Neural cell (in vitro differentiated cells): Measurements from ENCODE around the gene PTCH1. TPM values are rescaled to one million over a fixed set of nuclear protein-coding genes. Genes with fewer than 3 reads are reported as not detected.

ENCODE experiments used
- H2AFZ ChIP-seq: fragments of 200-600, 300-800 bp; sonication (generic), shearing (Covaris generic); 2 replicates; pipeline ENCODE4 v1.6.0; 2014; ENCODE audit warnings: low read depth, mild to moderate bottlenecking, antibody characterized with exemption, low read length, moderate library complexity
- H3F3A ChIP-seq: fragments of 200-600 bp; shearing (Covaris generic); 2 replicates; pipeline ENCODE4 v1.6.1; 2016; ENCODE audit warnings: mild to moderate bottlenecking, moderate library complexity, mixed read lengths, antibody characterized with exemption, low read length; ENCODE audit not compliant: insufficient read depth, poor library complexity, severe bottlenecking
- H3K27ac ChIP-seq: fragments of 200-600, 300-800 bp; sonication (generic), shearing (Covaris generic); 2 replicates; pipeline ENCODE4 v1.5.1; 2014; ENCODE audit warnings: mild to moderate bottlenecking, low read length, moderate library complexity
- H3K27me3 ChIP-seq: fragments of 300-800, 200-600 bp; sonication (generic), shearing (Covaris generic); 2 replicates; pipeline ENCODE4 v1.6.0; 2014; ENCODE audit warnings: mild to moderate bottlenecking, low read depth, low read length, moderate library complexity; ENCODE audit not compliant: insufficient read depth
- H3K36me3 ChIP-seq: fragments of 300-800, 200-600 bp; sonication (generic), shearing (Covaris generic); 2 replicates; pipeline ENCODE4 v1.5.1; 2014; ENCODE audit warnings: mild to moderate bottlenecking, antibody characterized with exemption, low read length, moderate library complexity; ENCODE audit not compliant: insufficient read depth
- H3K4me2 ChIP-seq: fragments of 300-800, 200-600 bp; sonication (generic), shearing (Covaris generic); 2 replicates; pipeline ENCODE4 v1.6.0; 2014; ENCODE audit warnings: mild to moderate bottlenecking, low read length
- H3K4me3 ChIP-seq: fragments of 300-800, 200-600 bp; sonication (generic), shearing (Covaris generic); 2 replicates; pipeline ENCODE4 v1.5.1; 2014; ENCODE audit warnings: mild to moderate bottlenecking, low read length, moderate library complexity
- H3K79me2 ChIP-seq: fragments of 200-600 bp; shearing (Covaris generic); replicated peaks from 2 replicates; pipeline ENCODE4 v1.6.0; 2014; ENCODE audit warnings: mild to moderate bottlenecking, low read length, moderate library complexity; ENCODE audit not compliant: insufficient read depth
- H3K9ac ChIP-seq: fragments of 300-800, 200-600 bp; sonication (generic), shearing (Covaris generic); 2 replicates; pipeline ENCODE4 v1.6.1; 2016; ENCODE audit warnings: mild to moderate bottlenecking, low read length, mixed read lengths
- H3K9me2 ChIP-seq: fragments of 200-600 bp; shearing (Covaris generic); 2 replicates; pipeline ENCODE4 v1.6.1; 2016; ENCODE audit warnings: mild to moderate bottlenecking, low read length, mixed read lengths; ENCODE audit not compliant: insufficient read depth
- H3K9me3 ChIP-seq: fragments of 200-600, 300-800 bp; sonication (generic), shearing (Covaris generic); 2 replicates; pipeline ENCODE4 v1.6.1; 2016; ENCODE audit warnings: mild to moderate bottlenecking, mixed run types, low read length, moderate library complexity, mixed read lengths
- H4K20me1 ChIP-seq: fragments of 200-600 bp; shearing (Covaris generic); 2 replicates; pipeline ENCODE4 v1.6.1; 2016; ENCODE audit warnings: mild to moderate bottlenecking, mixed run types; ENCODE audit not compliant: insufficient read depth
- CTCF ChIP-seq: fragments of 450-650 bp; IDR thresholded peaks from 2 replicates; pipeline ENCODE4 v1.5.1; 2014; ENCODE audit warnings: antibody characterized with exemption, mild to moderate bottlenecking, moderate library complexity; ENCODE audit not compliant: poor library complexity, severe bottlenecking
- EP300 ChIP-seq: fragments of 450-650 bp; conservative IDR thresholded peaks from 2 replicates; pipeline ENCODE4 v1.6.1; 2014; ENCODE audit warnings: antibody characterized with exemption, mild to moderate bottlenecking, moderate library complexity; ENCODE audit not compliant: poor library complexity, severe bottlenecking
- EZH2 ChIP-seq: fragments of 200-600, 300-800 bp; shearing (Covaris generic), sonication (generic); IDR thresholded peaks from 2 replicates; pipeline ENCODE4 v1.6.1; 2014; ENCODE audit warnings: antibody characterized with exemption, low read length, borderline replicate concordance, mild to moderate bottlenecking; ENCODE audit not compliant: insufficient read depth, poor library complexity, severe bottlenecking
- MXI1 ChIP-seq: fragments of 450-650 bp; conservative IDR thresholded peaks from 2 replicates; pipeline ENCODE4 v1.6.1; 2014; ENCODE audit warnings: antibody characterized with exemption, mild to moderate bottlenecking; ENCODE audit not compliant: poor library complexity, severe bottlenecking
- POLR2AphosphoS5 ChIP-seq: IDR thresholded peaks from 2 replicates; pipeline ENCODE4 v1.6.1; 2012
- RAD21 ChIP-seq: fragments of 450-650 bp; conservative IDR thresholded peaks from 2 replicates; pipeline ENCODE4 v1.6.1; 2014; ENCODE audit warnings: antibody characterized with exemption, mild to moderate bottlenecking, moderate library complexity
- REST ChIP-seq: IDR thresholded peaks from 2 replicates; pipeline ENCODE4 v1.6.1; 2012; ENCODE audit warnings: borderline replicate concordance
- SMC3 ChIP-seq: fragments of 450-650 bp; conservative IDR thresholded peaks from 2 replicates; pipeline ENCODE4 v1.6.1; 2014; ENCODE audit warnings: antibody characterized with exemption, mild to moderate bottlenecking, moderate library complexity; ENCODE audit not compliant: poor library complexity
- TAF1 ChIP-seq: IDR thresholded peaks from 2 replicates; pipeline ENCODE4 v1.6.1; 2012; ENCODE audit warnings: low read depth
- polyA plus RNA-seq: library from polyadenylated mRNA; depleted of rRNA; stranded (reverse); fragments of >200 nt; gene quantifications from 2 replicates; pipeline ENCODE4 v1.2.3, GENCODE V29; 2014

The PTCH1 gene
- polyA plus RNA-seq, 1 donor from 2014 or later, result 15.6 TPM

- Histone ChIP-seq H3K27me3 (peaks cover 9% of the 10 kb centered on the region), H3K9me2 (no peaks in the 10 kb centered on the region), H3F3A (no peaks in the 10 kb centered on the region), H3K9me3 (no peaks in the 10 kb centered on the region), H2AFZ (no peak overlapping the region), H3K4me2 (no peak overlapping the region), H4K20me1 (no peaks in the 10 kb centered on the region), H3K79me2 (no peaks in the 10 kb centered on the region), H3K9ac (no peak overlapping the region), H3K36me3 (no peaks in the 10 kb centered on the region), H3K27ac (no peak overlapping the region), H3K4me3 (no peak overlapping the region)
- TF ChIP-seq CTCF (no peak), SMC3 (no peak), RAD21 (no peak), EZH2 (no peak), TAF1 (no peak), MXI1 (no peak), REST (no peak)
Measured at GRCh38 chr9:95522871-95523370, 6.2 kb upstream of the PTCH1 start.

- H2AFZ ChIP-seq, result no peak overlapping the region
- no peak overlapping the region for H3K27ac ChIP-seq
- H3K9ac ChIP-seq, result no peak overlapping the region
- peaks cover 9% of the 10 kb centered on the region for H3K27me3 ChIP-seq
- H3K9me2 ChIP-seq, result no peaks in the 10 kb centered on the region
- H3F3A ChIP-seq, result no peaks in the 10 kb centered on the region
- no peak overlapping the region for H3K4me2 ChIP-seq
- no peak for TF ChIP-seq CTCF
- TF ChIP-seq POLR2AphosphoS5, result no peak
- TF ChIP-seq EP300, result no peak
- TF ChIP-seq TAF1, result no peak
- no peak for TF ChIP-seq RAD21
- TF ChIP-seq EZH2, result no peak
- TF ChIP-seq REST, result no peak
- TF ChIP-seq SMC3, result no peak
- no peak for TF ChIP-seq MXI1
- no peaks in the 10 kb centered on the region for H3K9me3 ChIP-seq
- no peaks in the 10 kb centered on the region for H3K79me2 ChIP-seq
- H3K4me3 ChIP-seq, result no peak overlapping the region
- no peaks in the 10 kb centered on the region for H4K20me1 ChIP-seq
- no peaks in the 10 kb centered on the region for H3K36me3 ChIP-seq
Measured at GRCh38 chr9:95521699-95522098, 4.9 kb upstream of the PTCH1 start.
